ENCODE data around the gene CARD16. TPM values are rescaled to one million over a fixed set of nuclear protein-coding genes. Genes with fewer than 3 reads are reported as not detected.

Gene CARD16
- 5.5 and 7.5 TPM in 2 replicates for total RNA-seq

DNA sequence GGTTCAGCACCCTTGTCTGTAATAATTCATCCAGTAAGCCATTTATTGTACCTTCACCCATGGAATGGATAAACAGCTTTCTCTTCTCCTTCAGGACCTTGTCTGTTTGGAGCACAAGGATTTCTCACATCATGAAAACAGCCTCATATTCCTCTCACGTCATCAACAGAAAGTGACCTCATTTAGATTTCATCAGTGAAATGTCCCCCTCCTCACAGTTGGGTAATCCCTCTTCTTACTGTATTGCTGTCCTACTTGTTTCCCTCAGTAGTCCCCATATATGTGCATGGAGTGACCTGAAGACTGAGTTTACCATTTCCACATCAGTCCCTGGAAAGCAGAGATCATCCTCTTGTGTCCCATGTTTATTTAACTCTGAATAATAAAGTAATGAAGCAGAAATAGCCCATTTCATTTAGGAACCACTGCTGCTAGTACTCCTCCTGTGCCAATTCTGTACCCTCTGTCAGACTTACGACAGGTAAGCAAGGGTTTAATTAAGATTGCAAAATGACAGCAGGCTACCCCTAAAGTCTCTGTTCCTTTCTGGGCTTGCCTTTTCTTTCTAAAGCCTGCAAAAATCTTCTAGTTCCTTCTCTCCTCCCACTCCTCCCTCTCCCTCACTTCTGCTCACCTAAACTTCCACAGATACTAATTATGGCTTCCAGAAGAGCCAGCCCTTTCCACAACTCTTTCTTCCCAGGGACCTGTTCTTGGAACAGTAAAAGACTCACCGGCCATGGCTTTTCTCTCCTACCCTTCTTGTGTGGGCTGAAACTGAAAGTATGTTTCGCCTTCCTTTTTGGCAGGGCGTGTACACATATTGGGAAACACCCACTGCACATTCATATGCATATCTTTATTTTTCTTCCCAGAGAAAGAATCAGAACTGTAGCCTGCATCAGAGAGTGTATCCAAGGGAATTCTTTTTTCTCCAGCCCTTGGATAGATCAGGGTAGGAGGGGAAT lies at the start of gene CARD16:
Gene CARD16 (minus strand): TSS at position 779 of the 968 bp plus-strand sequence. CDS start 38 bp downstream, at position 741.

DNA sequence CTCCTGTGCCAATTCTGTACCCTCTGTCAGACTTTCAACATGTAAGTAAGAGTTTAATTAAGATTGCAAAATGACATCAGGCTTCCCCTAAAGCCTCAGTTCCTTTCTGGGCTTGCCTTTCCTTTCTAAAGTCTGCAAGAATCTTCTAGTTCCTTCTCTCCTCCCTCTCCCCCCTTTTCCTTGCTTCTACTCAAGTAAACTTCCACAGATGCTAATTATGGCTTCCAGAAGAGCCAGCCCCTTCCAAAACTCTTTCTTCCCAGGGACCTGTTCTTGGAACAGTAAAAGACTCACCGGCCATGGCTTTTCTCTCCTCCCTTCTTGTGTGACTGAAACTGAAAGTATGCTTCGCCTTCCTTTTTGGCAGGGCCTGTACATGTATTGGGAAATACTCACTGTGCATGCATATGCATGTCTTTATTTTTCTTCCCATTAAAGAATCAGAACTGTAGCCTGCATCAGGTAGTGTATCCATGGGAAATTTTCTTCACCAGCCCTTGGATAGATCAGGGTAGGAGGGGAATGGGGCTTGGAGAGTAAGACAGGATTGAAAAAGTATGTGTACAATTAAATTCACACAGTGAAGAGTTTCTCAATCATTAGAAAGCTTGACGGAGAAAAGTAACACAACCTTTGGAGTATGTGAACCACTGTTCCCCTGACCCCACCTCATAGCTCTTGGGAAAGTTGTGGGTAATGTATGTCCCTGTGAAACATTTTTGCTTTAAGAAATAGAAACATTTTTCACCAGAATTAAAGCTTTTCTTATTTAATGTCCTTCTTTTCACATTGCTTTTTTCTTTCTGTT lies 10.1 kb downstream of the CARD16 start, which contains the start of gene CASP1:
Gene CASP1 (minus strand): TSS at position 332 of the 808 bp plus-strand sequence. CDS start 31 bp downstream, at position 301.

DNA sequence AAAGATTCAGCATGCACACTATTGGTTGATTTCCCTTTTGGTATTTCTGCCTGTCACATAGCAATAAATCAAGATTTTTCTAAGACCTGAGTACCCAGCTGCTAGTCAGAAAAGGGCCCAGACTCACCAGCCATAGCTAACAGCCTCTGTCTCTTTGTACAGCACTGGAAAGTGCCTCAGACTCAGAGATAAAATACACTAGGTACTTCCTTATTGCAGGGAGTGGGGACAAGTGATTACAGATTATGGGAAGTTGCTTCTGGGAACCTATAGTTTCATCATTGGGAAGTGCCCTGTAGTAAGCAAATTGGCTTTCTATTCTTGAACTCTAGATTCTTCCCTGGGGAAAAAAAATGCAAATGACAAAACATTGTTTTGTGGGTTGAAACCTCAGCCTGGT lies 22.1 kb downstream of the CARD16 start, which contains the start of gene CASP5:
Gene CASP5 (minus strand): TSS at position 166 of the 400 bp plus-strand sequence. CDS start 32 bp downstream, at position 134.

Other genes starting within 250 kb of the CARD16 start
- not detected in 2 replicates for gene CASP12, start 146.9 kb downstream of the CARD16 start, total RNA-seq
- 126 and 167 TPM in 2 replicates for gene CASP4, start 76.8 kb downstream of the CARD16 start, total RNA-seq
- not detected in 2 replicates for gene CASP5, start 22.2 kb downstream of the CARD16 start, total RNA-seq
- 40.6 and 50.5 TPM in 2 replicates for gene CASP1, start 10.2 kb downstream of the CARD16 start, total RNA-seq
- gene CARD18, start 94.4 kb upstream of the CARD16 start, total RNA-seq: 0.19 and 4.1 TPM in 2 replicates

Data from hair follicular keratinocyte (primary cell).